K562 (cell line): ENCODE measurements around the gene PRKAG2. TPM values are rescaled to one million over a fixed set of nuclear protein-coding genes. Genes with fewer than 3 reads are reported as not detected.

ENCODE experiments used
- ATAC-seq: fragments of 200-7000 bp; cut with Tn5 transposase; 3 replicates; pipeline ENCODE4 v1.9.1; 2020; ENCODE audit warnings: moderate library complexity
- BruUV-seq: library from RNA; stranded (reverse); fragments of 400-500 nt; replicated peaks from 2 replicates; lab custom pipeline; 2021; lab: Mats Ljungman, UMichigan
- CTCF ChIA-PET: fragments of 300-600 bp; formaldehyde crosslinking; extraction: SDS; loops from one replicate; lab custom pipeline; 2021; ENCODE audit warnings: low intra/inter-chr PET ratio; lab: Yijun Ruan, JAX
- POLR2A ChIA-PET: fragments of 300-600, 350-650 bp; sonication (Branson Sonifier 250); formaldehyde crosslinking; extraction: SDS; loops from one replicate; lab custom pipeline; 2021; ENCODE audit warnings: antibody characterized with exemption, inconsistent platforms; lab: Yijun Ruan, JAX
- DNase-seq, 4 experiments: peaks; one replicate each; pipeline versions ENCODE4 v3.0.0 to v3.0.0-alpha.2; 2011 to 2018; ENCODE audit warnings: low spot score in 3 of 4, mixed read lengths in 3 of 4; ENCODE audit errors: extremely low read depth in 1 of 4
- FAIRE-seq: peaks from 2 replicates; lab custom pipeline; 2011; peaks lifted over from hg19 to GRCh38; lab: Jason Lieb, UNC
- H2AFZ ChIP-seq: 2 replicates; pipeline ENCODE4 v1.6.0; 2011; ENCODE audit warnings: low read depth, low read length, control low read depth, inconsistent platforms
- H3K27ac ChIP-seq: fragments of 200-600 bp; 3 replicates; pipeline ENCODE4 v1.8.0; 2011; ENCODE audit warnings: low read depth, mild to moderate bottlenecking, control low read depth, inconsistent platforms, low read length, moderate library complexity, mixed read lengths; ENCODE audit errors: extremely low read depth
- H3K27me3 ChIP-seq, 2 experiments: fragments of 300-600 bp in 1 of 2; 2 replicates in 1 of 2; 3 replicates in 1 of 2; pipeline versions ENCODE4 v1.6.0 to v1.8.0; 2011; ENCODE audit warnings: inconsistent platforms in 2 of 2, low read length in 2 of 2, mild to moderate bottlenecking in 1 of 2, mixed read lengths in 1 of 2, moderate library complexity in 1 of 2; ENCODE audit not compliant: control insufficient read depth in 2 of 2, insufficient read depth in 2 of 2
- H3K36me3 ChIP-seq: fragments of 300-600 bp; 3 replicates; pipeline ENCODE4 v1.8.0; 2011; ENCODE audit warnings: mild to moderate bottlenecking, low read length, inconsistent platforms; ENCODE audit not compliant: control insufficient read depth, insufficient read depth
- H3K4me1 ChIP-seq, 2 experiments: fragments of 200-600 bp in 1 of 2; replicated peaks in 1 of 2; 2 replicates in 1 of 2; 3 replicates in 1 of 2; pipeline versions ENCODE4 v1.5.1 to v1.8.0; 2011; ENCODE audit warnings: inconsistent platforms in 2 of 2, low read length in 2 of 2, mild to moderate bottlenecking in 1 of 2, mixed read lengths in 1 of 2, moderate library complexity in 1 of 2; ENCODE audit not compliant: control insufficient read depth in 2 of 2, insufficient read depth in 2 of 2
- H3K4me2 ChIP-seq: 2 replicates; pipeline ENCODE4 v1.6.1; 2011; ENCODE audit warnings: low read length, control low read depth, inconsistent platforms, mixed read lengths; ENCODE audit not compliant: insufficient read depth
- H3K4me3 ChIP-seq: fragments of 200-600 bp; sonication (generic), shearing (Covaris generic); 2 replicates; pipeline ENCODE4 v1.5.1; 2016; ENCODE audit warnings: control low read depth, inconsistent platforms
- H3K79me2 ChIP-seq: fragments of 200-600 bp; 3 replicates; pipeline ENCODE4 v1.8.0; 2011; ENCODE audit warnings: low read length, inconsistent platforms; ENCODE audit not compliant: control insufficient read depth, insufficient read depth
- H3K9ac ChIP-seq, 2 experiments: 2 replicates each; pipeline versions ENCODE4 v1.6.0 to v1.6.1; 2011; ENCODE audit warnings: low read depth in 2 of 2, low read length in 2 of 2, control low read depth in 1 of 2, inconsistent platforms in 1 of 2, mild to moderate bottlenecking in 1 of 2, mixed read lengths in 1 of 2; ENCODE audit not compliant: insufficient read depth in 1 of 2
- H3K9me1 ChIP-seq: one replicate; pipeline ENCODE4 v1.6.0; 2011; ENCODE audit warnings: inconsistent platforms, mild to moderate bottlenecking, low read length, moderate library complexity; ENCODE audit not compliant: control insufficient read depth, insufficient read depth
- H3K9me3 ChIP-seq: replicated peaks from 2 replicates; pipeline ENCODE4 v1.5.1; 2011; ENCODE audit warnings: low read depth, low read length, inconsistent platforms; ENCODE audit not compliant: control insufficient read depth, insufficient read depth
- H4K20me1 ChIP-seq: replicated peaks from 2 replicates; pipeline ENCODE4 v1.6.1; 2011; ENCODE audit warnings: low read length, inconsistent platforms, mixed read lengths; ENCODE audit not compliant: control insufficient read depth, insufficient read depth
- BCLAF1 ChIP-seq, 2 experiments: fragments of 450-650 bp in 1 of 2; IDR thresholded peaks; 2 replicates each; pipeline ENCODE4 v1.6.1; 2011 to 2017; ENCODE audit warnings: low read depth in 2 of 2, antibody characterized with exemption in 1 of 2, borderline replicate concordance in 1 of 2, low read length in 1 of 2, mild to moderate bottlenecking in 1 of 2, mixed read lengths in 1 of 2; ENCODE audit not compliant: control insufficient read depth in 1 of 2
- ELF2 ChIP-seq: fragments of 250-450 bp; sonication (Bioruptor Pico); IDR thresholded peaks from 2 replicates; pipeline ENCODE4 v1.5.0; 2021; ENCODE audit warnings: mild to moderate bottlenecking
- KHSRP ChIP-seq: fragments of 450-650 bp; IDR thresholded peaks from 2 replicates; pipeline ENCODE4 v1.6.1; 2017
- MAZ ChIP-seq, 2 experiments: fragments of 450-650 bp in 1 of 2; sonication (generic) in 1 of 2; formaldehyde crosslinking; IDR thresholded peaks in 1 of 2; conservative IDR thresholded peaks in 1 of 2; 2 replicates each; pipeline versions ENCODE4 v1.4.0 to v1.5.0; 2020; ENCODE audit warnings: mild to moderate bottlenecking in 1 of 2, missing genetic modification reagents in 1 of 2
- MYC ChIP-seq, 2 experiments: fragments of 250-450 bp in 1 of 2; sonication (Bioruptor Pico) in 1 of 2; IDR thresholded peaks; 2 replicates each; pipeline versions ENCODE4 v1.5.1 to v1.6.1; 2012 to 2021; ENCODE audit warnings: low read depth in 2 of 2, borderline replicate concordance in 1 of 2, improper control_type of control experiment in 1 of 2, low read length in 1 of 2, mild to moderate bottlenecking in 1 of 2, moderate library complexity in 1 of 2
- SAFB2 ChIP-seq: fragments of 200-400 bp; formaldehyde crosslinking; IDR thresholded peaks from 2 replicates; pipeline ENCODE4 v1.6.1; 2018; ENCODE audit warnings: borderline replicate concordance, low read length, low read depth, moderate library complexity; ENCODE audit not compliant: severe bottlenecking
- SMARCE1 ChIP-seq: fragments of 450-650 bp; IDR thresholded peaks from 2 replicates; pipeline ENCODE4 v1.7.1; 2016; ENCODE audit warnings: mild to moderate bottlenecking
- TAF1 ChIP-seq: IDR thresholded peaks from 2 replicates; pipeline ENCODE4 v1.6.1; 2011; ENCODE audit warnings: mild to moderate bottlenecking, low read length, moderate library complexity; ENCODE audit not compliant: insufficient read depth, control insufficient read depth, severe bottlenecking; ENCODE audit errors: extremely low read depth
- TAF7 ChIP-seq: fragments of 450-650 bp; IDR thresholded peaks from 2 replicates; pipeline ENCODE4 v1.6.1; 2016; ENCODE audit warnings: missing genetic modification characterization, missing compliant biosample characterization
- TRIM24 ChIP-seq, 2 experiments: fragments of 450-650 bp; IDR thresholded peaks; 2 replicates each; pipeline ENCODE4 v1.6.1; 2016
- ZBTB8A ChIP-seq: fragments of 450-650 bp; IDR thresholded peaks from 2 replicates; pipeline ENCODE4 v1.6.1; 2018; ENCODE audit warnings: mild to moderate bottlenecking, moderate library complexity; ENCODE audit not compliant: partially characterized antibody
- ZFP30 ChIP-seq: fragments of 250-450 bp; sonication (Bioruptor Pico); IDR thresholded peaks from 2 replicates; pipeline ENCODE4 v1.8.0; 2022; ENCODE audit warnings: moderate library complexity, mild to moderate bottlenecking, inconsistent platforms, borderline replicate concordance
- WGBS: fragments of 100-300 bp; shearing (Covaris generic); methylation state at CpG from one replicate; pipeline ENCODE4 v1.1.6; 2016; ENCODE audit warnings: low coverage, mixed read lengths; ENCODE audit not compliant: insufficient coverage; ENCODE audit errors: missing lambda C conversion rate; 5-methylcytosine and 5-hydroxymethylcytosine counted together
- in situ Hi-C: fragments of 300-500 bp; cut with MboI; formaldehyde crosslinking; loops from 4 replicates; pipeline ENCODE4 v1.15.0; 2018; ENCODE audit warnings: inconsistent platforms, mixed read lengths
- intact Hi-C: fragments of 100-400 bp; cut with micrococcal nuclease; formaldehyde crosslinking; loops from 2 replicates; pipeline ENCODE4 v1.14.2; 2022
- polyA plus RNA-seq, 8 experiments: library from polyadenylated mRNA; depleted of rRNA in 4 of 8; stranded (reverse) in 5 of 8; unstranded in 3 of 8; fragments of >200 nt; fragmentation: Nextera tagmentation in 2 of 8; fragmentation: Illumina TruSeq in 1 of 8; extraction: Ambion mirVana in 2 of 8; extraction: Trizol in 1 of 8; gene quantifications; 2 replicates each; pipeline versions ENCODE4 v1.2.1 to v1.2.3, GENCODE V29; 2011 to 2014; ENCODE audit warnings: inconsistent platforms in 1 of 8, missing spikeins in 1 of 8
- total RNA-seq, 7 experiments: library from RNA; depleted of rRNA in 6 of 7; stranded (reverse); fragments of >200 nt in 6 of 7; fragmentation: Illumina TruSeq in 2 of 7; extraction: Trizol in 2 of 7; gene quantifications; 2 replicates each; pipeline versions ENCODE4 v1.2.1 to v1.2.3, GENCODE V29; 2011 to 2021; ENCODE audit warnings: low replicate concordance in 1 of 7

Gene PRKAG2
- total and polyA plus RNA-seq, 9 of the 15 experiments (the other 6 are each of a cell fraction or from before 2014, with no cell fraction given): 0.99 to 5.6 (median 3.3) TPM

GRCh38 chr7:151513133-151513532 is 363.8 kb downstream of the PRKAG2 start:
- in situ Hi-C loops: no loop called here
- POLR2A ChIA-PET: interaction anchor here (0.8 to 1.1 kb wide), 4 partner anchors 15 to 26 kb away, joined by 3 to 4 read pairs (median 4); no protein-coding TSS in a partner anchor
- no peak for DNase-seq
- no peak for FAIRE-seq
- no peaks in the 10 kb centered on the region for H3K9me3 ChIP-seq
- peaks cover 100% of the 10 kb centered on the region for H3K79me2 ChIP-seq
- TF ChIP-seq SAFB2: no peak
- TF ChIP-seq MAZ (CRISPR knock-in tag; conservative IDR thresholded peaks at IDR 0.05 in 1 of 2, IDR thresholded peaks at IDR 0.05 in 1 of 2): no peak
- TF ChIP-seq ZBTB8A: no peak
- TF ChIP-seq ELF2 (CRISPR knock-in tag): no peak
- TF ChIP-seq, all 486 proteins: peak for 0
- Histone ChIP-seq H2AFZ (no peak overlapping the region), H3K4me1 (peaks cover 14 to 45% of the 10 kb centered on the region in 2 experiments), H3K27ac (no peak overlapping the region), H4K20me1 (peaks cover 81% of the 10 kb centered on the region), H3K9me1 (peaks cover 5% of the 10 kb centered on the region), H3K4me3 (no peak overlapping the region), H3K9ac (no peak overlapping the region), H3K4me2 (no peak overlapping the region), H3K36me3 (peaks cover 44% of the 10 kb centered on the region), H3K27me3 (no peaks in the 10 kb centered on the region)
- WGBS: 96% methylated on average over 1 of the region's 1 CpG
- BruUV-seq: no TSS peak
- intact Hi-C loops: no loop called here
- ATAC-seq: no peak
- CTCF ChIA-PET: no interaction called here

GRCh38 chr7:151512353-151512752 is 364.6 kb downstream of the PRKAG2 start:
- no TSS peak for BruUV-seq
- H2AFZ ChIP-seq: no peak overlapping the region
- no peak overlapping the region for H3K4me3 ChIP-seq
- no peaks in the 10 kb centered on the region for H3K27me3 ChIP-seq
- CTCF ChIA-PET: no interaction called here
- H3K27ac ChIP-seq: no peak overlapping the region
- DNase-seq (no peak), FAIRE-seq (no peak), ATAC-seq (no peak)
- POLR2A ChIA-PET: interaction anchor here (0.5 to 1.1 kb wide), 5 partner anchors 14 to 194 kb away, joined by 3 to 4 read pairs (median 4); no protein-coding TSS in a partner anchor
- intact Hi-C loops: no loop called here
- H3K9me3 ChIP-seq: no peaks in the 10 kb centered on the region
- WGBS: 80% methylated on average over 7 of the region's 7 CpGs
- in situ Hi-C loops: no loop called here
- H4K20me1 ChIP-seq: peaks cover 74% of the 10 kb centered on the region
- peaks cover 10 to 38% of the 10 kb centered on the region in 2 experiments for H3K4me1 ChIP-seq
- no peak overlapping the region for H3K9ac ChIP-seq
- H3K4me2 ChIP-seq: no peak overlapping the region
- peaks cover 5% of the 10 kb centered on the region for H3K9me1 ChIP-seq
- H3K36me3 ChIP-seq: peaks cover 44% of the 10 kb centered on the region
- peaks cover 100% of the 10 kb centered on the region for H3K79me2 ChIP-seq
- TF ChIP-seq ZFP30 (CRISPR knock-in tag): no peak
- TF ChIP-seq TRIM24 (IDR thresholded peaks at IDR 0.05): no peak
- TF ChIP-seq KHSRP: no peak
- no peak for TF ChIP-seq TAF1
- no peak for TF ChIP-seq SMARCE1
- TF ChIP-seq BCLAF1 (IDR thresholded peaks at IDR 0.05; ENCODE audit: borderline replicate concordance in 1 of 2, control insufficient read depth in 1 of 2, low read depth in 2 of 2, low read length in 1 of 2): no peak
- no peak for TF ChIP-seq TAF7 (tag)
- TF ChIP-seq MYC (IDR thresholded peaks at IDR 0.05; ENCODE audit: low read depth, low read length): no peak
- TF ChIP-seq MYC (CRISPR knock-in tag; IDR thresholded peaks at IDR 0.05; ENCODE audit: borderline replicate concordance, low read depth): no peak
